GM21423 (cell line): ENCODE results near the gene CHD8.
"Not testable (repeated sequence)": the region's sequence is repeated elsewhere in the genome, so short reads cannot be mapped to it uniquely, and the experiment has no call there.

Experiments
- ATAC-seq: cut with Tn5 transposase; IDR thresholded peaks from one replicate; pipeline ENCODE4 v1.9.1; 2021; ENCODE audit warnings: mild to moderate bottlenecking, moderate library complexity; ENCODE audit not compliant: unreplicated experiment

CHD8 gene, protein sequence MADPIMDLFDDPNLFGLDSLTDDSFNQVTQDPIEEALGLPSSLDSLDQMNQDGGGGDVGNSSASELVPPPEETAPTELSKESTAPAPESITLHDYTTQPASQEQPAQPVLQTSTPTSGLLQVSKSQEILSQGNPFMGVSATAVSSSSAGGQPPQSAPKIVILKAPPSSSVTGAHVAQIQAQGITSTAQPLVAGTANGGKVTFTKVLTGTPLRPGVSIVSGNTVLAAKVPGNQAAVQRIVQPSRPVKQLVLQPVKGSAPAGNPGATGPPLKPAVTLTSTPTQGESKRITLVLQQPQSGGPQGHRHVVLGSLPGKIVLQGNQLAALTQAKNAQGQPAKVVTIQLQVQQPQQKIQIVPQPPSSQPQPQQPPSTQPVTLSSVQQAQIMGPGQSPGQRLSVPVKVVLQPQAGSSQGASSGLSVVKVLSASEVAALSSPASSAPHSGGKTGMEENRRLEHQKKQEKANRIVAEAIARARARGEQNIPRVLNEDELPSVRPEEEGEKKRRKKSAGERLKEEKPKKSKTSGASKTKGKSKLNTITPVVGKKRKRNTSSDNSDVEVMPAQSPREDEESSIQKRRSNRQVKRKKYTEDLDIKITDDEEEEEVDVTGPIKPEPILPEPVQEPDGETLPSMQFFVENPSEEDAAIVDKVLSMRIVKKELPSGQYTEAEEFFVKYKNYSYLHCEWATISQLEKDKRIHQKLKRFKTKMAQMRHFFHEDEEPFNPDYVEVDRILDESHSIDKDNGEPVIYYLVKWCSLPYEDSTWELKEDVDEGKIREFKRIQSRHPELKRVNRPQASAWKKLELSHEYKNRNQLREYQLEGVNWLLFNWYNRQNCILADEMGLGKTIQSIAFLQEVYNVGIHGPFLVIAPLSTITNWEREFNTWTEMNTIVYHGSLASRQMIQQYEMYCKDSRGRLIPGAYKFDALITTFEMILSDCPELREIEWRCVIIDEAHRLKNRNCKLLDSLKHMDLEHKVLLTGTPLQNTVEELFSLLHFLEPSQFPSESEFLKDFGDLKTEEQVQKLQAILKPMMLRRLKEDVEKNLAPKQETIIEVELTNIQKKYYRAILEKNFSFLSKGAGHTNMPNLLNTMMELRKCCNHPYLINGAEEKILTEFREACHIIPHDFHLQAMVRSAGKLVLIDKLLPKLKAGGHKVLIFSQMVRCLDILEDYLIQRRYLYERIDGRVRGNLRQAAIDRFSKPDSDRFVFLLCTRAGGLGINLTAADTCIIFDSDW (N-terminal part only)

DNA sequence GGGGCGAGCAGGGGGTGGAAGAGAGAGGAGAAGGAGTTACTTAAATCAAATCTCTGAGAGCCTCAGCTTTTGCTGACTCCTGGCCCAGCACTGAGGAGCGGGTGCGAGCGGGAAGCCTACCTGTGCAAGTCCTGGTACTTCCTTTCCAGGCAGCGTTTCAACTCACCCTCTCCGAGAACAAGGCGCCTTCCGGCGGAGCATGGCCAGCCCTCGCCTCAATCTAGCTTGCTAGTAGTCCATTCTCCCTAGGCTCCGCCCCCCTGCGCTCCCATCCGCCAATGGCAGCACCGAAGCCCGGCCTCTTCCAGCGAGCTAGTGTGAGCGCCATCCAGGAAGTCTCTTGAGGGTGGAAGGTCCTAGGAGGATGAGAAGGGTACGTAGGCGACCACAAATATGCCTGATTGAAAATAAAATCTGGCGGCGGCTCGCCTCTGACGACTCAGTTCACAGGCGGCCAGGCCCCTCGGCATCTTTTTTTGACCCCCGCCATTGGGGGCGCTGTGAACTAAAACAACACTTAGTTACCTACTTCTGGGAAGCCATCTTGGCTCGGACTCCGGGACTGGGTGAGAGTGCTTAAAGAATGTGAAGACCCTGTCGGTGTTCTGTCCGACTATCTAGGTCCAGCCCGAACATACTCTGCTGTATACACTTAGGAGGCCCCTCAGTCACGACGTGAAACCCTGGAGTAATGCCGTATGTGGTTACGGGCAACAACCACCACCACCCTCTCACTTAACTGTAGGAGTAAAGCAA lies at the start of gene CHD8:
TSS of gene CHD8 (minus strand) at position 212 of the 756 bp plus-strand sequence. CDS start 24,480 bp downstream, outside the sequence.
- ATAC-seq: peak; percentile 97

DNA sequence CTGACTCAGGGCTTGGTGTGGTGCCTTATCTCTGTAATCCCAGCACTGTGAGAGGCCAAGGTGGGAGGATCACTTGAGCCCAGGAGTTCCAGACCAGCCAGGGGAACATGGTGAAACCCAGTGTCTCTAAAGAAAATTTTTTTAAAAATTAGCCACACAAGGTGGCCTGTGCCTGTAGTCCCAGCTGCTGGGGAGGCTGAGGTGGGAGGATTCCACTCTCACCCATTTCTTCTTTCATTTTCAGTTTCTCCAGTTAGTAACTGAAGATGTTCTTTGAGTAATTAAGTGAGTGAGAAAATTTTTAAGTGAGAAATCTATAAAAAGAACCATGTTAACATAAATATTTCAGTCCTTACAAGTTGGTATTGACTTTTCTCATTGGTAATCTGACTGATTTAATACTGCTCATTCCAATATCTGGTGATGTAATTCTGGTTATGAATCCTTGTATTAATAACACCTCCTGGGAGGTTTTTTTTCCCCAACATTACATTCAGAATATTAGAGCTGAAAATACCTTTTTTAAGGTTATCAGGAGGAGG lies 49.2 kb upstream of the CHD8 start:
- peak; percentile 88 for ATAC-seq

DNA sequence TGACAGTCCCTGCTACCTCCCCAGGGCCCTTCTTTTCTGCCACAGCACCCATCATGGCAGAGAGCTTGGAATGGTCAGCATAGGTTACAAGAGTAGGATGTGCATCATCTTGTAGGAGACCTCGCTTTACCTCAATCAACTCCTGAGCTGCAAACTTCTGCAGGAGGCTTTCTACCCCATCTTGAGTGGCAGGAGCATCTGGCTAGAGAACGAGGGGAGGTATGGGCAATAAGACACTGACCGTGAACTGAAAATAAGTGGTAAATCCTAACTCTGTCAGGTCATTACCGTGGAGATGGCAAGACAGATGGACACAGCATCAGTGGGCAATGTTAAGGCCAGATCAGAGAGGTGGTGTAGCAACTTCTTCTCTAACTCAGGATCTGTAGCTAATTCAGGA lies 47.5 kb upstream of the CHD8 start:
- ATAC-seq: no peak

DNA sequence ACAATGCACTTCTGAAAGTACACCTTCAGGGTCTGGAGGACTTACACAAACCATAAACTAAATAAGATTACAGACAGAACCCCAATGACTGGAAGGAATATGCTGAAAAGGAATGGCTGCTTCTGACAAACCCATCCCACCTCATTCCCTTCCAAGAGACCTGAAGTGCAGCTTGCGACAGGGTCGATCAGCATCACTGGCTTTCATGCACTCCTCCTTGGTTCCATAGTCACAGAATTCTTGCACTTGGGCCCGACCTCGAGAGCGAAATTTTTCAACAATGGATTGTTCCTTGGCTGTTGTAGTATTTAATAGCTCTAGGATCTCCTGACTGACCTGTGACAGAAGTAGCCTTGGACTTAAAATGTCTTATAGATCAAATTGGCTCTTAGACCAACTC lies 45.6 kb upstream of the CHD8 start:
- no peak for ATAC-seq

GRCh38 chr14:21498540-21499526 lies 42.9 kb upstream of the CHD8 start:
- peak; percentile 50 for ATAC-seq

GRCh38 chr14:21496453-21496852 lies 40.5 kb upstream of the CHD8 start:
- ATAC-seq: no peak

- ATAC-seq: no peak
Observed at GRCh38 chr14:21494902-21495762, 39.2 kb upstream of the CHD8 start.

- ATAC-seq: no peak
Observed at GRCh38 chr14:21486640-21487087, 30.7 kb upstream of the CHD8 start.

- ATAC-seq: peak; percentile 98
Observed at GRCh38 chr14:21476925-21477681, 21.2 kb upstream of the CHD8 start, which contains the start of the genes RAB2B and TOX4. TSS of gene RAB2B (minus strand) at chr14:21476959. CDS start at chr14:21476872, 87 bp downstream. TSS of gene TOX4 (plus strand) at chr14:21477195. CDS start at chr14:21477279, 84 bp downstream.

DNA sequence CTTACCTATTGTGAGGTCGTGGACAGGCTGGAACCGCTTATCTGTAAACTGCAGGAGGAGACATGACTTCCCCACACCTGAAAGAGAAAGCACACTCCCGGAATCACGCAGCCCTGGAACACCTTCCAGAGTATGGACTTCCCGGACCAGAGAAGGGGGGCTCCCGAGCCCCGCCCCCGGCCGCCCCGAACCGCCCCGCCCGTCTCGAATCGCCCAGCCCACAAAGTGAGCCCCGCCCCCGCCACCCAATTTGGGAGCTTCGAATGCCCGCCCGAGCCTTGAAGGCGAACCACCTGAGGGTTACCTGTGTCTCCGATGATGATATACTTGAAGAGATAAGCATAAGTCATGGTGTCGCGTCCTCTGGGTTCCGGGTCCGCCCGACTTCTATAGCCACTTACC lies 20.6 kb upstream of the CHD8 start:
- peak; percentile 37 for ATAC-seq

DNA sequence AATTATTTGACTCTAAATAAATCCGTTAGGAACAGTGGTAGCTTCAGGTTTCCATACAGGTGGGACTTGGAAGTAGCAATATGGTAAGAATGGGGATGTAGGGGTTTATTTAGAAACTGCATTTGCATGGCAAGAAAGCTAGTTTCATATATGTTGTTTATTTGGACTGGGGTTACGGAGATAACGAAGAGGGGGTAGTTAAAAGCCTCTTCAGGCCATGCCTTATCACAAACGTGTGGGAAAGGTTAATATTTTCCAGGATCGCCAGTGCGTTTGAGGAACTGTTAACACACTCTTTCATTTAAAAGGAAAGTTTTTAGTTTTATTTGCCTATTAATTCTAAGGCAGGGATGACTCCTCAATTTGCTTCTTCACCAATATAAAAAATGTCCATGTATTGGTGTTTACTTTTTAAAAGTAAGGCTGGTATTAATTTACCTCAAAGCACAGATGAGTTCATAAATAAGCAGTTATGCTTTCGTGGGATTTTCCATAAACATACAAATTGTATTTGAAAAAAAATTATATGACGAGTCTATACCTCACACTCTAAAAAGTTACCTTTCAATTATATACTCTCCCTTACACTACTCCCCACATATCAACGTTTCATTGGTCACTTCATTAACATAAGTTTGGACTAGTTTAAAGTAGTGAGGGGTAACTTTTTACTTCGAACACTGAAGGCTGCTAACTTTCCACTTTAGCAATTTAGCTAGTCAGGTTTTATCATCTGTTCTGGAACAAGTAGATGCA lies 20.0 kb upstream of the CHD8 start:
- no peak for ATAC-seq

DNA sequence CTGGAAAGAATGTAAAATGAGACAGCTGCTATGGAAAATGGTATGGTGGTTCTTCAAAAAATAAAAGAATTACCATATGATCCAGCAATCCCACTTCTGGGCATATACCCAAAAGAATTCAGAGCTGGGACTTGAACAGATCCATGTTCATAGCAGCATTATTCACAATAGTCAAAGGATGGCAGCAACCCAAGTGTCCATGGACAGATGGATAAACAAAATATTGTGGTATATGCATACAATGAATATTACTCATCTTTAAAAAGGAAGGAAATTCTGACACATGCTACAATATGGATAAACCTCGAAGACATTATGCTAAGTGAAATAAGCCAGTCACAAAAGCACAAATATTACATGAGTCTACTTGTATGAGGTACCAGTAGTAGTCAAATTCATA lies 11.7 kb upstream of the CHD8 start:
- no peak for ATAC-seq

DNA sequence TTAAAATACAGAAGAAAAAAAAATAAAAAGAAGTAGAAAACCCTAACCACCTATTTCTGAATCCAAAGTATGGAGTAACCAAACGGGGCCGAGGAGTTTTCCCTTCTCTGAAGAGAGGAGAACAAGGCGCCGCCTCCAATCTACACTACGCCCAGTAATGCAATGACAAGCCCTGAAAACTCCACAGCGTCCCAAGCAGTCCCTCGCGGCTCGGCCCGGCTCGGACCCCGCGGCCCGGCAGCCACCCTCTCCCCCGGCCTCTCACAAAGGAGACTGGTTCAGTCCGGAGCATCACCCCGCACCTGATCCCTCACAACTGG lies 371 bp downstream of the CHD8 start:
- ATAC-seq: peak; percentile 15

GRCh38 chr14:21454843-21455544 lies 929 bp downstream of the CHD8 start:
- no peak for ATAC-seq

DNA sequence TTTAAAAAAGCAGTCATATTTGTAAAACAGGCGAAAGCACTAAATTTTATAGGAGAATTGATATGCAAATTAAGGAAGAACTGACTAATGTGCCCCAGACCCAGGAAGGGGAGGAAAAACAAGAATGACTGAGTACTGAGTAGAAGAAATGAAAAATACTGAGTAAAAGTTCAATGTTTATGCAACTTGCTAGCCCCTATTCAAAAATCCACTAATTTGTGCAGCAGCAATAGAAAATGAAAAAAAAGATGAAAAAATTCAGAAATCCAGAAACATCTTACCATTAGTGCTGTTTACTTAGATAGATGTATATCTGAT lies 6.1 kb downstream of the CHD8 start:
- ATAC-seq: no peak

DNA sequence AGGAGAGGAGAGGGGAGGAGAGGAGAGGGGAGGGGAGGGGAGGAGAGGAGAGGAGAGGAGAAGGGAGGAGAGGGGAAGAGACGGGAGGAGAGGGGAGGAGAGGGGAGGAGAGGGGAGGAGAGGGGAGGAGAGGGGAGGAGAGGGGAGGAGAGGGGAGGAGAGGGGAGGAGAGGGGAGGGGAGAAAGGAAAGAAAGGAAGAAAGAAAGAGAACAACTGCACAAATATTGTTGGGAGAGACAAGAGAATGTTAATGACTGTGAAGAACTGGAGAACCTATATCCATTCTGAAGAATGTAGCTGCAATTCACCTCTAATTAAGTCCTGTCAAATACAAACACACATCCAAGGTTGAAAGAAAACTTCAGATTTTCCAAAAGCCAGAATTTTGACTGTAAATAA lies 13.3 kb downstream of the CHD8 start:
- ATAC-seq: not testable (repeated sequence)
